Thoracic aorta (tissue), 2 donors: ENCODE data around the gene ADM5. TPM values are rescaled to one million over a fixed set of nuclear protein-coding genes. Genes with fewer than 3 reads are reported as not detected.

Source experiments
- ATAC-seq: fragments of 150-250 bp; one replicate; pipeline ENCODE4 v1.8.0; 2017; ENCODE audit warnings: low read depth; ENCODE audit not compliant: insufficient number of reproducible peaks, low FRiP score
- DNase-seq: peaks from one replicate; pipeline ENCODE4 v3.0.0-alpha.2; 2020; ENCODE audit warnings: low spot score
- H3K27ac ChIP-seq, 2 donors: fragments of 200-600 bp; sonication (generic); 1 replicate in 1 of 2; 2 replicates in 1 of 2; pipeline ENCODE4 v1.5.1; 2016; ENCODE audit warnings: mild to moderate bottlenecking in 2 of 2, moderate library complexity in 2 of 2
- H3K27me3 ChIP-seq: fragments of 200-600 bp; sonication (generic); replicated peaks from 2 replicates; pipeline ENCODE4 v1.6.0; 2016; ENCODE audit warnings: mild to moderate bottlenecking; ENCODE audit not compliant: insufficient read depth
- H3K36me3 ChIP-seq: fragments of 200-600 bp; sonication (generic); one replicate; pipeline ENCODE4 v1.5.1; 2016
- H3K4me1 ChIP-seq, 2 donors: fragments of 200-600 bp; sonication (generic); 1 replicate in 1 of 2; 2 replicates in 1 of 2; pipeline versions ENCODE4 v1.5.1 to v1.6.0; 2016; ENCODE audit warnings: low read depth in 2 of 2, mild to moderate bottlenecking in 1 of 2; ENCODE audit not compliant: control insufficient read depth in 1 of 2
- H3K4me3 ChIP-seq: fragments of 200-600 bp; sonication (generic); 2 replicates; pipeline ENCODE4 v1.5.1; 2016; ENCODE audit warnings: mild to moderate bottlenecking
- H3K9me3 ChIP-seq: fragments of 200-600 bp; sonication (generic); 2 replicates; pipeline ENCODE4 v1.5.1; 2016
- CTCF ChIP-seq: fragments of 200-600 bp; sonication (generic); IDR thresholded peaks from one replicate; pipeline ENCODE4 v1.5.1; 2019; ENCODE audit warnings: antibody characterized with exemption
- total RNA-seq, 2 donors: library from RNA; depleted of rRNA; stranded (reverse); fragments of >200 nt; gene quantifications; one replicate each; pipeline versions ENCODE4 v1.1.0 to v1.2.3, GENCODE V29; 2016

ADM5 gene
- total RNA-seq, 2 donors from 2014 or later, result 2.8 to 6.4 TPM

- Histone ChIP-seq H3K4me3 (peak overlapping the region; percentile 33), H3K27ac (peak overlapping the region in 1 of 2 donors; percentile 48), H3K36me3 (no peaks in the 10 kb centered on the region), H3K9me3 (no peaks in the 10 kb centered on the region), H3K4me1 (peaks cover 5 to 10% of the 10 kb centered on the region in 2 donors), H3K27me3 (no peaks in the 10 kb centered on the region)
- no peak for DNase-seq
- no peak for ATAC-seq
- TF ChIP-seq CTCF, result peak; percentile 92
These were observed 17.1 kb upstream of the ADM5 start for GRCh38 chr19:49672131-49672919.

GRCh38 chr19:49676136-49676783, 13.1 kb upstream of the ADM5 start:
- ATAC-seq, result peak; percentile 53
- no peak for DNase-seq
- Histone ChIP-seq H3K27me3 (no peaks in the 10 kb centered on the region), H3K27ac (peak overlapping the region; percentile 90 to 93), H3K4me3 (peak overlapping the region; percentile 67), H3K9me3 (no peaks in the 10 kb centered on the region), H3K36me3 (peaks cover 2% of the 10 kb centered on the region), H3K4me1 (peaks cover 24 to 46% of the 10 kb centered on the region in 2 donors)
- no peak for TF ChIP-seq CTCF

GRCh38 chr19:49676784-49677230, 12.6 kb upstream of the ADM5 start:
- TF ChIP-seq CTCF, result no peak
- Histone ChIP-seq H3K4me1 (peaks cover 24 to 46% of the 10 kb centered on the region in 2 donors), H3K36me3 (peaks cover 5% of the 10 kb centered on the region), H3K27ac (peak overlapping the region; percentile 90 to 93), H3K9me3 (no peaks in the 10 kb centered on the region), H3K4me3 (peak overlapping the region; percentile 87), H3K27me3 (no peaks in the 10 kb centered on the region)
- peak; percentile 87 for ATAC-seq
- peak; percentile 99 for DNase-seq

GRCh38 chr19:49677231-49677900, 12.0 kb upstream of the ADM5 start, which contains the start of gene PRMT1:
Gene PRMT1 (plus strand): TSS chr19:49677271. CDS start chr19:49677281, 10 bp downstream.
- Histone ChIP-seq H3K4me3 (peak within 1 kb of the TSS; percentile 87), H3K9me3 (no peaks in the 10 kb centered on the region), H3K27ac (peak within 1 kb of the TSS; percentile 90 to 93), H3K4me1 (peaks cover 24 to 41% of the 10 kb centered on the region in 2 donors), H3K27me3 (no peaks in the 10 kb centered on the region), H3K36me3 (peaks cover 11% of the 10 kb centered on the region)
- no peak for DNase-seq
- TF ChIP-seq CTCF, result no peak
- ATAC-seq, result no peak
